Activated CD4-positive, alpha-beta T cell treated with anti-CD3 and anti-CD28 coated beads, Interleukin-10, Interleukin-2, amounts not matched to agents 100 ng/mL and 50 ng/mL, durations not matched to agents 16 hours and 8 hours (primary cell): ENCODE data around the gene TINAGL1.
A peak's percentile ranks its signal among the peaks of the same experiment; 100 is the strongest.
"Not testable (repeated sequence)": the region's sequence is repeated elsewhere in the genome, so short reads cannot be mapped to it uniquely, and the experiment has no call there.

Experiments
- DNase-seq: peaks from one replicate; pipeline ENCODE4 v3.0.0-alpha.2; 2020

The TINAGL1 gene

DNA sequence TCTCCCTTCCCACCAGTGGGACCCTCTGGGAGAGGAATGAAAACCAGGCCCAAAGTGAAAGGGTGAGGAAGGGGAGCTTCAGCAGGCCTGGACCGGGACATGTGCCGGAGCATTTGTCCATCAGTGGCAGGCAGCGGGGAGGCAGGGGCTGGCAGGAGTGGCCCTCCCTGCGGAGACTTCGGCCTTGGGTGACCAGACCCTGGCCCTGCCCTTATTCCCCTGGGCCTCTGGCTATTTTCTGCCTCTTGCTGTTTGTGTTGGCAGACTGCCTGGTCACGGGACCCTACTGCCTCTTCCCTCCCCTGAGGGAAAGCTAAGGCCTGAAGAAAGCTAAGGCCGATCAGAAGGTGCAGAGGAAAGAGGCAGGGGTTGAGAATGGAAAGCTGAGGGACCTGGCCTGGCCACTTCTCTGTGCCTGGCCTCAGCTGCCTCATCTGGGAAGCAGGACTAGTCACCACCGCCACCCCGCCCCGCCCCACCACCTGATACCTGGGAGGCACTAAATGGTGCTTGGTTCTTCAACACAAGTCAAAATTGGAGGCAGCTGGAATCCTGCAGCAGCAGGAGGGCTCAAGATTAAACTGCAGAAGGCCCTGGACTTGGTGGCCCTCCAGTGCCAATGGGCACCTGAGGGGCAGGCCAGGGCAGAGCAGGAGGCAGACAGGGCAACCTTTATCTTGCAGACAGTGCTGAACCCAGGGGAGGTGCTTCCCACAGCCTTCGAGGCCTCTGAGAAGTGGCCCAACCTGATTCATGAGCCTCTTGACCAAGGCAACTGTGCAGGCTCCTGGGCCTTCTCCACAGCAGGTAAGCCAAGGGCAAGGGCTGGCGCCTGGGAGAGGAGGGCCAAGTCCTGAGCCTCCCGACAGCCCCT, 7.9 kb downstream of the TINAGL1 start:
- DNase-seq = no peak

DNA sequence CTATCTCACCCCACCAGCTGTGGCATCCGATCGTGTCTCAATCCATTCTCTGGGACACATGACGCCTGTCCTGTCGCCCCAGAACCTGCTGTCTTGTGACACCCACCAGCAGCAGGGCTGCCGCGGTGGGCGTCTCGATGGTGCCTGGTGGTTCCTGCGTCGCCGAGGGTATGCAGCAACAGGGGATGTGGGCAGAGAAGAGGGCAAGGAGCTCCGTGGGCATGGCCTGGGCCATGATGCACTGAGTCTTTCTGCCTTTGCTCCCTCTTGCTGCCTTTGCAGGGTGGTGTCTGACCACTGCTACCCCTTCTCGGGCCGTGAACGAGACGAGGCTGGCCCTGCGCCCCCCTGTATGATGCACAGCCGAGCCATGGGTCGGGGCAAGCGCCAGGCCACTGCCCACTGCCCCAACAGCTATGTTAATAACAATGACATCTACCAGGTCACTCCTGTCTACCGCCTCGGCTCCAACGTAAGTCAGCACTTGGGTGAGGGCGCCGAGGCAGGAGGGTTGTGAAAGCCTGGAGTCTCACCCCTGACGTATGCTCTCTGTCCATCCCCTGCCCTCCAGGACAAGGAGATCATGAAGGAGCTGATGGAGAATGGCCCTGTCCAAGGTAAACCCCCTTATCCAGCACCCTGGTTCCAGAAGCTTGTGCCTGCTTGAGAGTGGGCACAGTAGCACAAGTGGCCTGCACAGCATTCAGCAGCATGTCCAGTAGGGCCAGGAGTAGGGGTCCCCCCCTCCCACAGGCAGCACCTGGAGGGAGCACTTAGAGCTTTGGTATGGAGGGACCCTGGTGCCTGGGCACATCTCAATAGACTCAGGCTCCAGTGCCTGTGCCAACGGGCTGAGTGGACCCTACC, 8.8 kb downstream of the TINAGL1 start:
- DNase-seq = no peak

GRCh38 chr1:31585736-31586365, 9.5 kb downstream of the TINAGL1 start:
- DNase-seq = no peak

DNA sequence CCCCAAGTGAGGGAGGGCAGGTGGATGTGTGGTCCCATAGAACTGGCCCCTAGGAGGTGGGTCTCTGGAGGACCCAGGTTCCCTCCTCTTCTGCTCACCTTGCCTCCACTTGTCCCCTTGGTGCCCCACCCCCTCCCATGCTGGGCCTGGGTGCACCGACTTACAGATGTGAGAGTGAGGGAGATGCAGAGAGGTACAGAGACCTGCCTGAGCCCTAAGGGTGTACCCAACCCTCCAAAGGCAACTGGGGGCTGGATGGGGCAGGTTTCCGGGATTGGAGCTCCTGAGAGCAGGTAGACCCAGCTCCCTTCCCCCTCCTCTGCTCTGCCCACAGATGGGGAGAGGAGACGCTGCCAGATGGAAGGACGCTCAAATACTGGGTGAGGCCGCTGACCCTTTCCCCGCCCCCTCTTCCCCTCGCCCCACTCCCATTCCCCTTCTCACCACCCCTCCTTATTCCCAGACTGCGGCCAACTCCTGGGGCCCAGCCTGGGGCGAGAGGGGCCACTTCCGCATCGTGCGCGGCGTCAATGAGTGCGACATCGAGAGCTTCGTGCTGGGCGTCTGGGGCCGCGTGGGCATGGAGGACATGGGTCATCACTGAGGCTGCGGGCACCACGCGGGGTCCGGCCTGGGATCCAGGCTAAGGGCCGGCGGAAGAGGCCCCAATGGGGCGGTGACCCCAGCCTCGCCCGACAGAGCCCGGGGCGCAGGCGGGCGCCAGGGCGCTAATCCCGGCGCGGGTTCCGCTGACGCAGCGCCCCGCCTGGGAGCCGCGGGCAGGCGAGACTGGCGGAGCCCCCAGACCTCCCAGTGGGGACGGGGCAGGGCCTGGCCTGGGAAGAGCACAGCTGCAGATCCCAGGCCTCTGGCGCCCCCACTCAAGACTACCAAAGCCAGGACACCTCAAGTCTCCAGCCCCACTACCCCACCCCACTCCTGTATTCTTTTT, 10.3 kb downstream of the TINAGL1 start:
- no peak for DNase-seq

DNA sequence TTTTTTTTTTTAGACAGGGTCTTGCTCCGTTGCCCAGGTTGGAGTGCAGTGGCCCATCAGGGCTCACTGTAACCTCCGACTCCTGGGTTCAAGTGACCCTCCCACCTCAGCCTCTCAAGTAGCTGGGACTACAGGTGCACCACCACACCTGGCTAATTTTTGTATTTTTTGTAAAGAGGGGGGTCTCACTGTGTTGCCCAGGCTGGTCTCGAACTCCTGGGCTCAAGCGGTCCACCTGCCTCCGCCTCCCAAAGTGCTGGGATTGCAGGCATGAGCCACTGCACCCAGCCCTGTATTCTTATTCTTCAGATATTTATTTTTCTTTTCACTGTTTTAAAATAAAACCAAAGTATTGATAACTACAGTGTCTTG, 11.0 kb downstream of the TINAGL1 start:
- DNase-seq = not testable (repeated sequence)

- DNase-seq = peak; percentile 62
These were observed 11.6 kb downstream of the TINAGL1 start for GRCh38 chr1:31587720-31588423.

- no peak for DNase-seq
These were observed 12.6 kb downstream of the TINAGL1 start for GRCh38 chr1:31588751-31589515.

DNA sequence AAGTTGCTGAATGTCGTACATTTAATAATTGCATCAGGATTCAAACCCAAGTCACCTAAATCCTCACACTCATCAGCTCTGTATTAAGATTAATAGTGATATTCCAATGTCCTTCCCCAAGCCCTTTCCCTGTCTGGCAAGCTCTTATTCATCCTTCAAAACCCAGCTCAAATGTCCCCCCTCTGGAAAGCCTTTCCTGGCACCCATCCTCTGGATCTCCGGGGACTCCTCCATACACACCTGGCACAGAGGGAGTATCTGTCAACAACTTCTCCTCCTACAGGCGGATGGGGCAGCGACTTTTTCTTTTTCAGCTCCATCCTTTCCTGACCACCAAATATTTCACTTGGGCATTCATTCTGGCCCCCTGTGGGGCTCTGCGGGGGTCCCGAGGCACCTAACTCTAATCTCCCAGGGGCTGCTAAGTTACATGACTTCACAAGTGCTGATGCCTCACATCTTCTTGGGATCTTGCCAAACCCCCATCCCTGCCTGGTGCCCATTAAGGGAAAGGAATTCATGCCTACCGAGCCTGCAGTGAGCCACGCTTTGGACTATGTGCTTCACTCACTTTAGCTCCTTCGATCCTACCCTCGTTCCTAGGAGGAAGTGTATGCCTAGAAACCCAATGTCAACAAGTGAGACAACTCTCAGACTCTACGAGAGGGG, 15.2 kb downstream of the TINAGL1 start:
- no peak for DNase-seq

DNA sequence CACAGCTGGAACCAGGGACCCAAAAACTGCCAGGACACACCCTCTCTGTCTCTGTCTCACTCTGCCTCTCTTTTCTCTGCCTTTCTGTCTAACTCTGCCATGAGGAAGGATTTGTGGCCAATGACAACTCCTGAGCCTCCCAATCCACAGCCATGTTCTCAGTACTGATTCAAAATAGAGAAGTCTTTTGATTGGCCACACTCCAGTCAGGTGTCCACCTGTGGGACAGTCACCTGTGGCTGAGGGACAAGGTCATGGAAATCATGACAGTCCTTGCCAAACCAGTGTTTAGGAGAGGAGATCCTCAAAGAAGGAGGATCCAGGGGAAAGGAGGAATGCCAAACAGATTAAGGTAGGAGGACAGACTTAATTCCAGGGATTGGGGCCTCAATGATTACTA, 15.8 kb downstream of the TINAGL1 start:
- DNase-seq = no peak

GRCh38 chr1:31593136-31593665, 16.9 kb downstream of the TINAGL1 start:
- DNase-seq = no peak

GRCh38 chr1:31593770-31594632, 17.7 kb downstream of the TINAGL1 start:
- DNase-seq = peak; percentile 82

DNA sequence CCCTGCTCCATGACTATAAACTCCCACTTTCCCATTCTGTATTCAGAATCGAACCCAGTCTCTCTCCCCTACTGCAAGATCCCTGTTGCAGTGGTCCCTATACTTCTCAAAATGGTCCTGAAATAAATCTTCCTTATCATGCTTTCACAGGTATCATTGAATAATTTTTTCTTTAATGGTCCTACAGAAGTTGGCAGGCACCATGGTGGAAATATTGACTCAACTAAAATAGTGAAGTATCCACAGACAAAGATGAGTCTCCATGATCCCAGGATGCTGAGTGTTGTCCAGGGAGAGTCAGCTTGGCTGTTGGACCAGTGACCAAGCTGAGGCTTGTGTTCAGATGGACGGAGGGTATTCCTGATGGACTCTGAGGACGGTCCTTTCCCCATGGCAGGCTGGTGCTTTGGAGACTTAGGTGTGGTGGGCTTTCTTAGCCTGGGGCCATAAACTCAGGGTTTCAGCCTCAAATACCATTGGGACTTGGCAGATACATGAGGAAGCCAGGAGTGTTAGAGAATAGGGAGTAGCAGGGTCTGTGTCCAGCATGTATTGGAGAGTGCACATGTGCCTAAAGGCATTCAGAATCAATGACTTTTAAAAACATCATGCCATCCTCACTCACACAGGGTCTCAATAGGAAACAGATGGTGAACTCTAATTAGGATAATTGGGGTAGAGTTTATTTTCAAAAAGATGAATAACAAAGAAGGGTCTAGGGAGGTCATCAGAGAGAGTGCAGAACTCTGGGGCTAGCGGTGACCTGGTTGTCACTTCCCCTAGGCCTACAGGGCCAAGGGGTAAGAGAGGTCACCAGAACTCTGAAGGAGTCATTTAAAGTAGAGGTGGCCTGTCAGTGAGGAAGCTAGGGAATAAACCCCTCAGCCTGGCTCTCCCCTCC, 19.8 kb downstream of the TINAGL1 start:
- no peak for DNase-seq

DNA sequence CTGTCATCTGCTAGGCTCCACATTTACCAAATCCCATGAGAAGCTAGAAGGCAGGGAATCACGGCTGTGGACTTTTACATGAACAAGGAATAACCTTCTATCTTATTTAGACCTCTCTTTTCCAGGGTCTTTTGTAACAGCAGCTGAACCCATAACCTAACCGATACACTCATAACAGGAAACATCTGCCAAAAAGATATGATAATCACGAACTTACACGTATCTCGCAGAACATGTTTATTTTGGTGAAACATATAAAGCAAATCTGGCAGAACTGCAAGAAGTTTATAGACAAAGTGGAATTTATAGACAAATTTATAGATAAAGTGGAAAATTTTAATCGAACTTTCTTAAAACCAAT, 20.4 kb downstream of the TINAGL1 start:
- no peak for DNase-seq

DNA sequence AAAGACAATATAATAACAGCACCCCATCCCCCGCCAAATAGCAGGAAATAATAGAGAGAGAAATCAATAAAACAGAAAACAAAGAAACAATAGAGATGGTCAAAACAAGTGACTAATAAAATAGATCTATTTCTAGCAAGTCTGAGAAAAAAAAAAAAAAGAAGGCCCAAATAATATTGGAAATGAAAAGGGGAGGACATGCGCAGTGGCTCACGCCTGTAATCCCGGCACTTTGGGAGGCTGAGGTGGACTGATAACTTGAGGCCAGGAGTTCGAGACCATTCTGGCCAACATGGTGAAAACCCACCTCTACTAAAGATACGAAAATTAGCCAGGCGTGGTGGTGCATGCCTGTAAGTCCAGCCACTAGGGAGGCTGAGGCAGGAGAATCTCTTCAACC, 22.7 kb downstream of the TINAGL1 start:
- DNase-seq = no peak

- no peak for DNase-seq
These were observed 24.3 kb downstream of the TINAGL1 start for GRCh38 chr1:31600641-31601040.

GRCh38 chr1:31602081-31602480, 25.8 kb downstream of the TINAGL1 start:
- DNase-seq = no peak

GRCh38 chr1:31605908-31606427, 29.7 kb downstream of the TINAGL1 start:
- DNase-seq = peak; percentile 89

DNA sequence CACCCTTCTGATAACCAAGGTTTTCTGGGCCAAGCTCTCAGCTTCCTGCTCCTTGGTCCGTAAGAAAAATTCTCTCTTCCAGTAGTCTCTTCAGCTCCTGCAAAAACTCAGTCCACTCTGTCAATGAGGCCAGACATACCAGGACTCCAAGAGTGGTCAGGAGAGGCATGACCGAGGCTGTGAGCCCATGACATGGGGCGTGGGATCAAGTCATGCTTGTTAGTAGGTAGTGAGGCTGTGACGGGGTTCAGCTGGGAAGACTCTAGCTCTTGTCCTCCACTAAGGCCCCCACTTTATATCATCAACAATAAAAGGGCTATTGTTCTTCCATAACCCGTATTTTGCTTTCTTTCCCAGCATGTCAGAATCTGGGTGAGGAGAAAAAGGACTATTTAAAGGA, 31.0 kb downstream of the TINAGL1 start:
- no peak for DNase-seq
